DOHH2 (cell line): Measurements from ENCODE around the gene MBD3.

Experiments
- H3F3A ChIP-seq: fragments of 200-600 bp; sonication (generic), shearing (Covaris generic); 2 replicates; pipeline ENCODE4 v1.6.0; 2016; ENCODE audit warnings: antibody characterized with exemption, mild to moderate bottlenecking; ENCODE audit not compliant: control insufficient read depth, insufficient read depth
- H3K27ac ChIP-seq: fragments of 200-600 bp; sonication (generic); 2 replicates; pipeline ENCODE4 v1.5.1; 2014; ENCODE audit warnings: low read depth, mild to moderate bottlenecking, low read length, moderate library complexity
- H3K27me3 ChIP-seq: fragments of 200-600 bp; sonication (generic); 2 replicates; pipeline ENCODE4 v1.6.1; 2014; ENCODE audit warnings: mild to moderate bottlenecking, low read length, mixed read lengths; ENCODE audit not compliant: control insufficient read depth
- H3K36me3 ChIP-seq: fragments of 200-600 bp; sonication (generic); 2 replicates; pipeline ENCODE4 v1.6.1; 2014; ENCODE audit warnings: mild to moderate bottlenecking, low read length, moderate library complexity, mixed read lengths; ENCODE audit not compliant: control insufficient read depth
- H3K4me1 ChIP-seq: fragments of 200-600 bp; sonication (generic); 2 replicates; pipeline ENCODE4 v1.6.1; 2014; ENCODE audit warnings: mild to moderate bottlenecking, low read length, mixed read lengths; ENCODE audit not compliant: control insufficient read depth
- H3K4me2 ChIP-seq: fragments of 200-600 bp; sonication (generic); 2 replicates; pipeline ENCODE4 v1.6.0; 2014; ENCODE audit warnings: mild to moderate bottlenecking, low read length, moderate library complexity
- H3K4me3 ChIP-seq: fragments of 200-600 bp; sonication (generic); 2 replicates; pipeline ENCODE4 v1.5.1; 2014; ENCODE audit warnings: mild to moderate bottlenecking, low read length, mixed read lengths
- H3K79me2 ChIP-seq: fragments of 200-600 bp; sonication (generic); 2 replicates; pipeline ENCODE4 v1.6.1; 2014; ENCODE audit warnings: mild to moderate bottlenecking, low read length, mixed read lengths; ENCODE audit not compliant: control insufficient read depth
- H3K9me2 ChIP-seq: fragments of 200-600 bp; sonication (generic); replicated peaks from 2 replicates; pipeline ENCODE4 v1.6.1; 2014; ENCODE audit warnings: mild to moderate bottlenecking, low read length, mixed read lengths; ENCODE audit not compliant: control insufficient read depth
- H3K9me3 ChIP-seq: fragments of 200-600 bp; sonication (generic); 2 replicates; pipeline ENCODE4 v1.6.1; 2014; ENCODE audit warnings: antibody characterized with exemption, low read length, mixed read lengths; ENCODE audit not compliant: control insufficient read depth, insufficient read depth
- H4K20me1 ChIP-seq: fragments of 200-600 bp; sonication (generic); 2 replicates; pipeline ENCODE4 v1.6.0; 2014; ENCODE audit warnings: low read depth, mild to moderate bottlenecking, antibody characterized with exemption, low read length, moderate library complexity; ENCODE audit not compliant: control insufficient read depth, insufficient read depth
- EZH2phosphoT487 ChIP-seq: fragments of 200-600 bp; sonication (generic); IDR thresholded peaks from 2 replicates; pipeline ENCODE4 v1.6.1; 2017; ENCODE audit warnings: borderline replicate concordance, mild to moderate bottlenecking, antibody characterized with exemption, low read length, moderate library complexity, mixed read lengths
- TF ChIP-seq, protein P1 (sequence below): fragments of 200-600 bp; sonication (generic); IDR thresholded peaks from one replicate; pipeline ENCODE4 v1.5.1; 2014; ENCODE audit warnings: antibody characterized with exemption, mild to moderate bottlenecking, low read depth, low read length; ENCODE audit not compliant: poor library complexity, severe bottlenecking

Gene MBD3

GRCh38 chr19:1618157-1619093 is 25.8 kb upstream of the MBD3 start:
- peaks cover 6% of the 10 kb centered on the region; the same call in 1 of the 2 replicates for H4K20me1 ChIP-seq
- H3K9me3 ChIP-seq: no peaks in the 10 kb centered on the region
- peaks cover 17% of the 10 kb centered on the region; the same call in 1 of the 2 replicates for H3F3A ChIP-seq
- peaks cover 95% of the 10 kb centered on the region for H3K36me3 ChIP-seq
- peak overlapping the region; percentile 48 for H3K27ac ChIP-seq
- peak overlapping the region; percentile 33 for H3K4me3 ChIP-seq
- no peaks in the 10 kb centered on the region for H3K9me2 ChIP-seq
- TF ChIP-seq EZH2phosphoT487: no peak
- TF ChIP-seq, protein P1, sequence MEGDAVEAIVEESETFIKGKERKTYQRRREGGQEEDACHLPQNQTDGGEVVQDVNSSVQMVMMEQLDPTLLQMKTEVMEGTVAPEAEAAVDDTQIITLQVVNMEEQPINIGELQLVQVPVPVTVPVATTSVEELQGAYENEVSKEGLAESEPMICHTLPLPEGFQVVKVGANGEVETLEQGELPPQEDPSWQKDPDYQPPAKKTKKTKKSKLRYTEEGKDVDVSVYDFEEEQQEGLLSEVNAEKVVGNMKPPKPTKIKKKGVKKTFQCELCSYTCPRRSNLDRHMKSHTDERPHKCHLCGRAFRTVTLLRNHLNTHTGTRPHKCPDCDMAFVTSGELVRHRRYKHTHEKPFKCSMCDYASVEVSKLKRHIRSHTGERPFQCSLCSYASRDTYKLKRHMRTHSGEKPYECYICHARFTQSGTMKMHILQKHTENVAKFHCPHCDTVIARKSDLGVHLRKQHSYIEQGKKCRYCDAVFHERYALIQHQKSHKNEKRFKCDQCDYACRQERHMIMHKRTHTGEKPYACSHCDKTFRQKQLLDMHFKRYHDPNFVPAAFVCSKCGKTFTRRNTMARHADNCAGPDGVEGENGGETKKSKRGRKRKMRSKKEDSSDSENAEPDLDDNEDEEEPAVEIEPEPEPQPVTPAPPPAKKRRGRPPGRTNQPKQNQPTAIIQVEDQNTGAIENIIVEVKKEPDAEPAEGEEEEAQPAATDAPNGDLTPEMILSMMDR: peak; percentile 60
- peaks cover 88% of the 10 kb centered on the region for H3K4me1 ChIP-seq
- H3K4me2 ChIP-seq: peak overlapping the region; percentile 48
- no peaks in the 10 kb centered on the region for H3K27me3 ChIP-seq
- peaks cover 58% of the 10 kb centered on the region for H3K79me2 ChIP-seq

DNA sequence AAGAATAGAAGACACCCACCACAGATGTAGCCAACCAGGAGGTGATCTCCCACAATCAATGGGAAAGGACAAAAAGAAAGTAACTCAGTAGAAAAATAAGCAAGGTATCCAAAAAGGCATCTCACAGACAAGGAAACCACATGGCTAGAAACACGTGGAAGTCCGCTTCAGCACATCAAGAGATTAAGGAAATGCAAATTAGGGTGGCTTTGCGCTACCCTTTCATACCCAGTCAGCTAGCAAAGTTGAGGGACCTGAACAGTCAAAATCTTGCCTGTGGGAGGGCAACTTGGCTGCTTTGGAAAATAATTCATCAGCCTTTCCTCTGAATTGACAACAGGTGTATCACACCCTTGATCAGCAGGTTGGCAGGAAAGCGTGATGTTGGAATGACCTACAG is 24.2 kb upstream of the MBD3 start:
- peaks cover 92% of the 10 kb centered on the region for H3K4me1 ChIP-seq

GRCh38 chr19:1616396-1616795 is 23.7 kb upstream of the MBD3 start:
- H3K9me3 ChIP-seq: no peaks in the 10 kb centered on the region
- peaks cover 99% of the 10 kb centered on the region for H3K36me3 ChIP-seq
- peak overlapping the region; percentile 48 for H3K4me2 ChIP-seq
- H3K9me2 ChIP-seq: no peaks in the 10 kb centered on the region
- TF ChIP-seq, protein P1: no peak
- no peak for TF ChIP-seq EZH2phosphoT487
- peak overlapping the region; percentile 48 for H3K27ac ChIP-seq
- peaks cover 6% of the 10 kb centered on the region; the same call in 1 of the 2 replicates for H4K20me1 ChIP-seq
- H3K27me3 ChIP-seq: no peaks in the 10 kb centered on the region
- H3K79me2 ChIP-seq: peaks cover 53% of the 10 kb centered on the region
- peaks cover 91% of the 10 kb centered on the region for H3K4me1 ChIP-seq
- H3F3A ChIP-seq: peaks cover 19% of the 10 kb centered on the region; the same call in 1 of the 2 replicates
- 0 out of 2 replicates have a peak overlapping the region, but pooled peaks have one; percentile 32 for H3K4me3 ChIP-seq

More for the DNA sequence above, 24.2 kb upstream of the MBD3 start:
- Histone ChIP-seq H3K36me3 (peaks cover 100% of the 10 kb centered on the region), H3K9me2 (no peaks in the 10 kb centered on the region), H4K20me1 (peaks cover 6% of the 10 kb centered on the region; the same call in 1 of the 2 replicates), H3K79me2 (peaks cover 53% of the 10 kb centered on the region), H3K27ac (peak overlapping the region; percentile 48), H3F3A (peaks cover 17% of the 10 kb centered on the region; the same call in 1 of the 2 replicates), H3K9me3 (no peaks in the 10 kb centered on the region), H3K4me3 (peak overlapping the region; percentile 32; the same call in 1 of the 2 replicates), H3K27me3 (no peaks in the 10 kb centered on the region), H3K4me2 (peak overlapping the region; percentile 48)
- TF ChIP-seq EZH2phosphoT487: no peak
- TF ChIP-seq, protein P1: no peak
